SK-N-MC (cell line): ENCODE results near the gene GMCL2.

Experiments
- EZH2 ChIP-seq: fragments of 200-600 bp; sonication (generic); IDR thresholded peaks from one replicate; pipeline ENCODE4 v1.6.1; 2017; ENCODE audit warnings: antibody characterized with exemption
- POLR2AphosphoS5 ChIP-seq: IDR thresholded peaks from 2 replicates; pipeline ENCODE4 v1.6.1; 2012; ENCODE audit warnings: mild to moderate bottlenecking, low read depth, low read length, borderline replicate concordance

DNA sequence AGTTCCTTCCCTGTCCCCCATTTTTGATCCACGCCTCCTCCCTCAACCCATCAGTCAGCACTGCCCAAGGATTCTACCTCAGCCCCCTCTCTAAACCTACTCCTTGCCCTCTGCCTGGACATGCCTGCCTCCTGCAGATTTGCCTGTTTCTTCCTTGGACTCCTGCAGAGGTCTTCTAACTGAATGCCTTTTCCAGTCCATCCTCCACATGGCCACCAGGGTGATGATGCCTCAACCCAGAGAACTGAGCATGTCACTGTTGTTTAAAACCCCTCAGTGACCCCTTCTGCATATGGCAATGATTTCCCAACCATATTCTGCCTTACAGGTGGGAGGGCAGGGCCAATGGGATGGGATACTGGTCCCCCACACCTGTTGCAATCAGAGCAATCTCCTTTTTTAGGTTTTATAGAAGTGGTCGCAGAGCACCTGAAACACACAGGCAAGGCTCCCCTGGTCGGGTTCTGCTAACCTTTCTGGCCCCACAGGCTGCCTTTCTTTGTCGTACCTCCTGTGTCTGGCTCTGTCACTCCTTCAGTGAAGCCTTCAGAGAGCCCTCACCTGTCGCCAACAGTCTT is 36.1 kb upstream of the GMCL2 start:
- no peak for TF ChIP-seq EZH2
- TF ChIP-seq POLR2AphosphoS5, result no peak
